HepG2 (cell line): Measurements from ENCODE around the gene GRHPR. TPM values are rescaled to one million over a fixed set of nuclear protein-coding genes. Genes with fewer than 3 reads are reported as not detected.

Experiments
- ATAC-seq: fragments of 200-7000 bp; cut with Tn5 transposase; 3 replicates; pipeline ENCODE4 v1.9.1; 2020; ENCODE audit warnings: mild to moderate bottlenecking, moderate library complexity
- BruUV-seq: library from RNA; stranded (reverse); fragments of 400-500 nt; replicated peaks from 2 replicates; lab custom pipeline; 2021; lab: Mats Ljungman, UMichigan
- CTCF ChIA-PET: fragments of 300-600 bp; formaldehyde crosslinking; extraction: SDS; loops from one replicate; lab custom pipeline; 2021; ENCODE audit warnings: low total read pairs, inconsistent platforms, low intra/inter-chr PET ratio; lab: Yijun Ruan, JAX
- POLR2A ChIA-PET: fragments of 350-600 bp; sonication (Branson Sonifier 250); formaldehyde crosslinking; loops from one replicate; lab custom pipeline; 2020; ENCODE audit warnings: antibody characterized with exemption, inconsistent platforms; lab: Yijun Ruan, JAX
- DNase-seq: peaks from one replicate; pipeline ENCODE4 v3.0.0-alpha.2; 2015; ENCODE audit warnings: low spot score
- FAIRE-seq: peaks from 3 replicates; lab custom pipeline; 2011; peaks lifted over from hg19 to GRCh38; lab: Jason Lieb, UNC
- H2AFZ ChIP-seq: one replicate; pipeline ENCODE4 v1.6.1; 2011; ENCODE audit warnings: low read length, inconsistent platforms
- H3K27ac ChIP-seq: fragments of 300-600 bp; 3 replicates; pipeline ENCODE4 v1.8.0; 2011; ENCODE audit warnings: mixed run types, mild to moderate bottlenecking, mixed read lengths, low read length, inconsistent platforms; ENCODE audit not compliant: insufficient read depth; ENCODE audit errors: extremely low read length
- H3K27me3 ChIP-seq, 2 experiments: fragments of 200-600 bp in 1 of 2; 2 replicates in 1 of 2; 3 replicates in 1 of 2; pipeline versions ENCODE4 v1.6.0 to v1.8.0; 2011; ENCODE audit warnings: low read length in 2 of 2, mild to moderate bottlenecking in 2 of 2, moderate library complexity in 2 of 2, inconsistent platforms in 1 of 2; ENCODE audit not compliant: insufficient read depth in 2 of 2, control insufficient read depth in 1 of 2
- H3K36me3 ChIP-seq, 2 experiments: fragments of 200-600 bp in 1 of 2; replicated peaks in 1 of 2; 2 replicates in 1 of 2; 3 replicates in 1 of 2; pipeline versions ENCODE4 v1.5.1 to v1.8.0; 2011; ENCODE audit warnings: low read length in 2 of 2, inconsistent platforms in 1 of 2; ENCODE audit not compliant: insufficient read depth in 2 of 2, control insufficient read depth in 1 of 2
- H3K4me1 ChIP-seq: 2 replicates; pipeline ENCODE4 v1.5.1; 2012; ENCODE audit warnings: low read length, inconsistent platforms; ENCODE audit not compliant: insufficient read depth
- H3K4me2 ChIP-seq: 2 replicates; pipeline ENCODE4 v1.6.0; 2011; ENCODE audit warnings: low read depth, low read length, inconsistent platforms
- H3K4me3 ChIP-seq, 3 experiments: fragments of 200-600 bp in 1 of 3; sonication (generic), shearing (Covaris generic) in 1 of 3; replicated peaks in 1 of 3; 2 replicates each; pipeline ENCODE4 v1.5.1; 2011 to 2016; ENCODE audit warnings: low read length in 3 of 3, inconsistent platforms in 2 of 3, low read depth in 2 of 3, mild to moderate bottlenecking in 2 of 3, control low read depth in 1 of 3, mixed read lengths in 1 of 3; ENCODE audit not compliant: insufficient read depth in 1 of 3
- H3K79me2 ChIP-seq: one replicate; pipeline ENCODE4 v1.6.1; 2011; ENCODE audit warnings: low read length, inconsistent platforms; ENCODE audit not compliant: insufficient read depth
- H3K9ac ChIP-seq: 2 replicates; pipeline ENCODE4 v1.6.0; 2011; ENCODE audit warnings: mild to moderate bottlenecking, low read depth, low read length, inconsistent platforms; ENCODE audit not compliant: insufficient read depth
- H3K9me3 ChIP-seq: 2 replicates; pipeline ENCODE4 v1.5.1; 2012; ENCODE audit warnings: mild to moderate bottlenecking, low read length
- H4K20me1 ChIP-seq: 2 replicates; pipeline ENCODE4 v1.6.0; 2011; ENCODE audit warnings: inconsistent platforms, mild to moderate bottlenecking, low read length, moderate library complexity; ENCODE audit not compliant: insufficient read depth
- FOXM1 ChIP-seq: sonication (generic); formaldehyde crosslinking; IDR thresholded peaks from 2 replicates; pipeline ENCODE4 v1.5.0; 2020; ENCODE audit warnings: missing genetic modification reagents
- KLF16 ChIP-seq, 2 experiments: sonication (generic) in 1 of 2; formaldehyde crosslinking in 1 of 2; IDR thresholded peaks; 2 replicates each; pipeline versions ENCODE4 v1.6.1 to v1.8.0; 2016 to 2023; ENCODE audit warnings: missing genetic modification reagents in 2 of 2, missing compliant biosample characterization in 1 of 2
- RFX1 ChIP-seq: fragments of 450-650 bp; IDR thresholded peaks from 2 replicates; pipeline ENCODE4 v1.6.1; 2017
- RFXAP ChIP-seq: sonication (generic); formaldehyde crosslinking; IDR thresholded peaks from 2 replicates; pipeline ENCODE4 v1.4.0; 2020; ENCODE audit warnings: missing genetic modification reagents, borderline replicate concordance
- SAP130 ChIP-seq: IDR thresholded peaks from 2 replicates; pipeline ENCODE4 v1.6.1; 2016; ENCODE audit warnings: low read depth
- TARDBP ChIP-seq: sonication (generic); formaldehyde crosslinking; IDR thresholded peaks from 2 replicates; pipeline ENCODE4 v1.8.0; 2022; ENCODE audit warnings: mild to moderate bottlenecking, missing genetic modification reagents
- YEATS2 ChIP-seq: sonication (generic); formaldehyde crosslinking; IDR thresholded peaks from 2 replicates; pipeline ENCODE4 v1.4.0; 2020; ENCODE audit warnings: missing genetic modification reagents, borderline replicate concordance
- ZFP37 ChIP-seq: sonication (generic); formaldehyde crosslinking; IDR thresholded peaks from 2 replicates; pipeline ENCODE4 v1.4.0; 2020; ENCODE audit warnings: missing genetic modification reagents, borderline replicate concordance
- ZNF337 ChIP-seq: sonication (generic); formaldehyde crosslinking; IDR thresholded peaks from 2 replicates; pipeline ENCODE4 v1.5.1; 2020; ENCODE audit warnings: missing genetic modification reagents, low read depth, mild to moderate bottlenecking, borderline replicate concordance
- ZNF382 ChIP-seq: sonication (generic); formaldehyde crosslinking; IDR thresholded peaks from 2 replicates; pipeline ENCODE4 v1.5.0; 2020; ENCODE audit warnings: missing genetic modification reagents, mild to moderate bottlenecking, borderline replicate concordance
- ZNF562 ChIP-seq: sonication (generic); formaldehyde crosslinking; IDR thresholded peaks from 2 replicates; pipeline ENCODE4 v1.8.0; 2022; ENCODE audit warnings: missing genetic modification reagents, borderline replicate concordance
- ZNF713 ChIP-seq: sonication (generic); formaldehyde crosslinking; IDR thresholded peaks from 2 replicates; pipeline ENCODE4 v1.4.0; 2020; ENCODE audit warnings: mild to moderate bottlenecking, missing genetic modification reagents
- ZNF878 ChIP-seq: sonication (generic); formaldehyde crosslinking; IDR thresholded peaks from 2 replicates; pipeline ENCODE4 v1.8.1; 2023; ENCODE audit warnings: mild to moderate bottlenecking, missing genetic modification reagents, moderate library complexity
- WGBS: methylation state at CpG from one replicate; pipeline ENCODE4 v1.1.6; 2017; ENCODE audit warnings: low lambda C conversion rate; 5-methylcytosine and 5-hydroxymethylcytosine counted together
- in situ Hi-C: cut with HindIII; loops from 2 replicates; pipeline ENCODE4 v1.10.0; 2017; ENCODE audit warnings: low pct_unique_long_range_greater_than_20kb; ENCODE audit not compliant: extremely low pct_ligation_motif_present
- intact Hi-C: fragments of 100-400 bp; cut with micrococcal nuclease; formaldehyde crosslinking; loops from one replicate; pipeline ENCODE4 v1.10.0; 2022; ENCODE audit not compliant: unreplicated experiment
- polyA plus RNA-seq, 8 experiments: library from polyadenylated mRNA; depleted of rRNA in 3 of 8; stranded (reverse) in 7 of 8; unstranded in 1 of 8; fragments of >200 nt; fragmentation: Illumina TruSeq in 4 of 8; extraction: Trizol in 4 of 8; gene quantifications; 2 replicates each; pipeline versions ENCODE4 v1.2.1 to v1.2.3, GENCODE V29; 2011 to 2016; ENCODE audit warnings: low read depth in 4 of 8, missing spikeins in 1 of 8, mixed read lengths in 1 of 8; ENCODE audit not compliant: insufficient read depth in 1 of 8
- total RNA-seq, 5 experiments: library from RNA; depleted of rRNA; stranded (reverse); fragments of >200 nt; fragmentation: Illumina TruSeq; extraction: Trizol; gene quantifications; 2 replicates each; pipeline ENCODE4 v1.2.3, GENCODE V29; 2016; ENCODE audit warnings: low read depth in 1 of 5
- TF ChIP-seq, protein P1 (sequence below): sonication (generic); formaldehyde crosslinking; IDR thresholded peaks from one replicate; pipeline ENCODE4 v1.5.1; 2020; ENCODE audit warnings: mild to moderate bottlenecking, missing genetic modification reagents; ENCODE audit errors: not compliant biosample characterization
- TF ChIP-seq, protein P2 (sequence below): sonication (generic); formaldehyde crosslinking; IDR thresholded peaks from 2 replicates; pipeline ENCODE4 v1.4.0; 2020; ENCODE audit warnings: missing genetic modification reagents

The GRHPR gene
- total and polyA plus RNA-seq, 2 of the 13 experiments (the other 11 are each of a cell fraction or from before 2014, with no cell fraction given) = 113 to 115 TPM

DNA sequence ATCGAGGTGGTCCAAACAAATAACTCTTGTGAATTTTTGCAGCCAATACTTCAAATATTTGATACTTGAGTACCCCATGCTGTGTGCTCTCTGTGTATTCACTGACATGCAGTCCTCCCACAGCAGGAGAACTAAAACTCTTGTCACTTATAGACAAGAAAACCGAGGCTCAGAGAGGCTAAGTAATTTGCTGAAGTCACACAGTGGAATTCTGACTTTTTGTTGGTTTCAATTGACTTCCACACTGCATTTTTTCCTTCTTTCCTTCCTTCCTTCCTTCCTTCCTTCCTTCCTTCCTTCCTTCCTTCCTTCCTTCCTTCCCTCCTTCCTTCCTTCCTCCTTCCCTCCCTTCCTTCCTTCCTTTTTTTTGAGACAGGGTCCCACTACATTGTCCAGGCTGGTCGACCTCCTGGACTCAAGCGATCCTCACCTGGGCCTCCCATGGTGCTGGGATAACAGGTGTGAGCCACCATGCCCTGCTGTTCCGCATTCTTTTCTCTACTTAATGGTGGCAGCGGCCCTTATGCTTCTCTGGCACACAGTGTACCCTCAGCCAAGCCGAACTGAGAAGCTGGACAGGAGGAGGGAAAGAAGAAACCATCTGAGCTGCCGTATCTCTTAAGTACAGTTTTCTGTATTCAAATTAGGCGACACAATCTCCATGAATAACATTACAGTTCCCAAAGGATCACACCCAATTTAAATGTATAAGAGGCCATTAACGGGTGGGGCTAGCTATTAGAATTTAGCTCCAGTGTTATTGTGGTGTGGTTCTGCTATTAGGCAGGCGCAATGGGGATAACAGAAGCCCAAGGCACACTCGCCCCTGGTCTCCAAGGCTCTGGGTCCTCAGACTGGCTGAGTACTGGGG is 38.4 kb upstream of the GRHPR start:
- Histone ChIP-seq H4K20me1 (no peaks in the 10 kb centered on the region), H3K79me2 (no peaks in the 10 kb centered on the region), H3K36me3 (no peaks in the 10 kb centered on the region), H3K9ac (no peak overlapping the region), H2AFZ (no peak overlapping the region), H3K27me3 (peaks cover 1 to 9% of the 10 kb centered on the region in 2 experiments; a peak in 3 of 5 replicates), H3K4me1 (peaks cover 17% of the 10 kb centered on the region), H3K4me2 (no peak overlapping the region), H3K9me3 (no peaks in the 10 kb centered on the region), H3K4me3 (no peak overlapping the region), H3K27ac (no peak overlapping the region)
- 35% methylated on average over 11 of the region's 12 CpGs for WGBS
- in situ Hi-C loops (no loop called here), intact Hi-C loops (no loop called here)
- POLR2A ChIA-PET = no interaction called here
- ATAC-seq (no peak), DNase-seq (no peak), FAIRE-seq (no peak)
- TF ChIP-seq FOXM1 (CRISPR knock-in tag) = no peak
- no peak for TF ChIP-seq RFX1
- no peak for TF ChIP-seq ZNF382
- TF ChIP-seq ZNF562 = no peak
- no peak for TF ChIP-seq RFXAP (CRISPR knock-in tag)
- no peak for TF ChIP-seq ZNF337
- TF ChIP-seq YEATS2 (CRISPR knock-in tag) = no peak
- TF ChIP-seq TARDBP = no peak
- TF ChIP-seq ZNF713 = no peak
- TF ChIP-seq SAP130 = no peak
- TF ChIP-seq, protein P1, sequence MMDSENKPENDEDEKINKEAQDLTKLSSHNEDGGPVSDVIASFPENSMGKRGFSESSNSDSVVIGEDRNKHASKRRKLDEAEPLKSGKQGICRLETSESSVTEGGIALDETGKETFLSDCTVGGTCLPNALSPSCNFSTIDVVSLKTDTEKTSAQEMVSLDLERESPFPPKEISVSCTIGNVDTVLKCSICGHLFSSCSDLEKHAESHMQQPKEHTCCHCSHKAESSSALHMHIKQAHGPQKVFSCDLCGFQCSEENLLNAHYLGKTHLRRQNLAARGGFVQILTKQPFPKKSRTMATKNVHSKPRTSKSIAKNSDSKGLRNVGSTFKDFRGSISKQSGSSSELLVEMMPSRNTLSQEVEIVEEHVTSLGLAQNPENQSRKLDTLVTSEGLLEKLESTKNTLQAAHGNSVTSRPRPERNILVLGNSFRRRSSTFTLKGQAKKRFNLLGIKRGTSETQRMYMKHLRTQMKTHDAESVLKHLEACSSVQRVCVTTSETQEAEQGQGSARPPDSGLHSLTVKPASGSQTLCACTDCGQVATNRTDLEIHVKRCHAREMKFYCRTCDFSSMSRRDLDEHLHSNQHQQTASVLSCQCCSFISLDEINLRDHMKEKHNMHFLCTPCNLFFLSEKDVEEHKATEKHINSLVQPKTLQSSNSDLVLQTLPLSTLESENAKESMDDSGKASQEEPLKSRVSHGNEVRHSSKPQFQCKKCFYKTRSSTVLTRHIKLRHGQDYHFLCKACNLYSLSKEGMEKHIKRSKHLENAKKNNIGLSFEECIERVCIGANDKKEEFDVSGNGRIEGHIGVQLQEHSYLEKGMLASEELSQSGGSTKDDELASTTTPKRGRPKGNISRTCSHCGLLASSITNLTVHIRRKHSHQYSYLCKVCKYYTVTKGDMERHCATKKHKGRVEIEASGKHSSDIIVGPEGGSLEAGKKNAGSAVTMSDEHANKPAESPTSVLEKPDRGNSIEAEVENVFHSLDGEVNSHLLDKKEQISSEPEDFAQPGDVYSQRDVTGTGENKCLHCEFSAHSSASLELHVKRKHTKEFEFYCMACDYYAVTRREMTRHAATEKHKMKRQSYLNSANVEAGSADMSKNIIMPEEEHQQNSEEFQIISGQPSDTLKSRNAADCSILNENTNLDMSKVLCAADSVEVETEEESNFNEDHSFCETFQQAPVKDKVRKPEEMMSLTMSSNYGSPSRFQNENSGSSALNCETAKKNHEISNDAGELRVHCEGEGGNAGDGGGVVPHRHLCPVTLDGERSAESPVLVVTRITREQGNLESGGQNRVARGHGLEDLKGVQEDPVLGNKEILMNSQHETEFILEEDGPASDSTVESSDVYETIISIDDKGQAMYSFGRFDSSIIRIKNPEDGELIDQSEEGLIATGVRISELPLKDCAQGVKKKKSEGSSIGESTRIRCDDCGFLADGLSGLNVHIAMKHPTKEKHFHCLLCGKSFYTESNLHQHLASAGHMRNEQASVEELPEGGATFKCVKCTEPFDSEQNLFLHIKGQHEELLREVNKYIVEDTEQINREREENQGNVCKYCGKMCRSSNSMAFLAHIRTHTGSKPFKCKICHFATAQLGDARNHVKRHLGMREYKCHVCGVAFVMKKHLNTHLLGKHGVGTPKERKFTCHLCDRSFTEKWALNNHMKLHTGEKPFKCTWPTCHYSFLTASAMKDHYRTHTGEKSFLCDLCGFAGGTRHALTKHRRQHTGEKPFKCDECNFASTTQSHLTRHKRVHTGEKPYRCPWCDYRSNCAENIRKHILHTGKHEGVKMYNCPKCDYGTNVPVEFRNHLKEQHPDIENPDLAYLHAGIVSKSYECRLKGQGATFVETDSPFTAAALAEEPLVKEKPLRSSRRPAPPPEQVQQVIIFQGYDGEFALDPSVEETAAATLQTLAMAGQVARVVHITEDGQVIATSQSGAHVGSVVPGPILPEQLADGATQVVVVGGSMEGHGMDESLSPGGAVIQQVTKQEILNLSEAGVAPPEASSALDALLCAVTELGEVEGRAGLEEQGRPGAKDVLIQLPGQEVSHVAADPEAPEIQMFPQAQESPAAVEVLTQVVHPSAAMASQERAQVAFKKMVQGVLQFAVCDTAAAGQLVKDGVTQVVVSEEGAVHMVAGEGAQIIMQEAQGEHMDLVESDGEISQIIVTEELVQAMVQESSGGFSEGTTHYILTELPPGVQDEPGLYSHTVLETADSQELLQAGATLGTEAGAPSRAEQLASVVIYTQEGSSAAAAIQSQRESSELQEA = no peak
- TF ChIP-seq, protein P2, sequence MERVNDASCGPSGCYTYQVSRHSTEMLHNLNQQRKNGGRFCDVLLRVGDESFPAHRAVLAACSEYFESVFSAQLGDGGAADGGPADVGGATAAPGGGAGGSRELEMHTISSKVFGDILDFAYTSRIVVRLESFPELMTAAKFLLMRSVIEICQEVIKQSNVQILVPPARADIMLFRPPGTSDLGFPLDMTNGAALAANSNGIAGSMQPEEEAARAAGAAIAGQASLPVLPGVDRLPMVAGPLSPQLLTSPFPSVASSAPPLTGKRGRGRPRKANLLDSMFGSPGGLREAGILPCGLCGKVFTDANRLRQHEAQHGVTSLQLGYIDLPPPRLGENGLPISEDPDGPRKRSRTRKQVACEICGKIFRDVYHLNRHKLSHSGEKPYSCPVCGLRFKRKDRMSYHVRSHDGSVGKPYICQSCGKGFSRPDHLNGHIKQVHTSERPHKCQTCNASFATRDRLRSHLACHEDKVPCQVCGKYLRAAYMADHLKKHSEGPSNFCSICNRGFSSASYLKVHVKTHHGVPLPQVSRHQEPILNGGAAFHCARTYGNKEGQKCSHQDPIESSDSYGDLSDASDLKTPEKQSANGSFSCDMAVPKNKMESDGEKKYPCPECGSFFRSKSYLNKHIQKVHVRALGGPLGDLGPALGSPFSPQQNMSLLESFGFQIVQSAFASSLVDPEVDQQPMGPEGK (CRISPR knock-in tag) = no peak
- TF ChIP-seq ZFP37 = no peak
- TF ChIP-seq ZNF878 (CRISPR knock-in tag) = no peak
- no peak for TF ChIP-seq KLF16 (CRISPR knock-in tag; IDR thresholded peaks at IDR 0.05)
- CTCF ChIA-PET = no interaction called here
- no TSS peak for BruUV-seq
